Myocyte (in vitro differentiated cells): Measurements from ENCODE around the gene MCM9. TPM values are rescaled to one million over a fixed set of nuclear protein-coding genes. Genes with fewer than 3 reads are reported as not detected.
A peak's percentile ranks its signal among the peaks of the same experiment; 100 is the strongest.

Source experiments
- DNase-seq: peaks from one replicate; pipeline ENCODE4 v3.0.0-alpha.2; 2012; ENCODE audit warnings: low read depth
- total RNA-seq: library from RNA; depleted of rRNA; stranded (reverse); fragments of >200 nt; gene quantifications from 2 replicates; pipeline ENCODE4 v1.2.3, GENCODE V29; 2014

MCM9 gene
- total RNA-seq, 1 donor from 2014 or later: 11.5 TPM

DNA sequence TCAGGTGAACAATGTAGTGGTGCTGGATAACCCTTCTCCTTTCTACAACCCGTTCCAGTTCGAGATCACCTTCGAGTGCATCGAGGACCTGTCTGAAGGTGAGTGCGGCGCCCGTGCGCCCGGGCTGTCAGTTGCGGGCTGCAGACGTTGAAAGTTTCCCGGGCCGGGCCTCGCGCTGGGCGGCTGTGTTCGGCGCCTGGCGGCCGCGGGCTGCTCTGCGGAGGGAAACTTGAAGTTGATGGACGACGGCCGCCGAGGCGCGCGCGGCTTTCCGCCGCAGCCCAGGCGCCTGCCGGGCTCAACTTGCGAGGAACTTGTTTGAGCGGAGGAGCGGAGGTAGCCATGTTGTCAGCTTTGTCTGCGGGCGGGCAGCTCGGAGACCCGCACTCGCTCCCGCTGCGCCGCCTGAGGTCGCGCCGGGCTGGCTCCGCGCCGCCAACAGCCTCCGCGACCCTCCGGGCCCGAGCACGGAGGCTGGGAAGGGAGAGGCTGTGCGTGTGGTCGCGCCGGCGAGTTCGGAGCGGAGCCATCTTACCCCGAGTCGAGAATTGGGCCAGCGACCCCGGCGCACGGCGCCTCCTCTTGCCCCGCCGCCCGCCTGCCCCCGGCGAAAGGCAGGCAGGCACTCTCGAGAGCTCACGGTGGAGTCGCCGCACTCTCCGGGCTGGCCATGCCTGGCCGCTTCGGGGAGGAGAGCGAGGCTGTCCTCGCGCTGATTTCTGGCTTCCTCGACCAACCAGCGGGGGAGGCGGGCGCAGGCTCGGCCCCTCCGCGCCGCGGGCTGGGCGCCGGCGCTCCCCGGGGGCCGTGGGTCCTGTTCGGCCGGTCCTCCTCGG, 40.3 kb downstream of the MCM9 start:
- DNase-seq: peak; percentile 83

DNA sequence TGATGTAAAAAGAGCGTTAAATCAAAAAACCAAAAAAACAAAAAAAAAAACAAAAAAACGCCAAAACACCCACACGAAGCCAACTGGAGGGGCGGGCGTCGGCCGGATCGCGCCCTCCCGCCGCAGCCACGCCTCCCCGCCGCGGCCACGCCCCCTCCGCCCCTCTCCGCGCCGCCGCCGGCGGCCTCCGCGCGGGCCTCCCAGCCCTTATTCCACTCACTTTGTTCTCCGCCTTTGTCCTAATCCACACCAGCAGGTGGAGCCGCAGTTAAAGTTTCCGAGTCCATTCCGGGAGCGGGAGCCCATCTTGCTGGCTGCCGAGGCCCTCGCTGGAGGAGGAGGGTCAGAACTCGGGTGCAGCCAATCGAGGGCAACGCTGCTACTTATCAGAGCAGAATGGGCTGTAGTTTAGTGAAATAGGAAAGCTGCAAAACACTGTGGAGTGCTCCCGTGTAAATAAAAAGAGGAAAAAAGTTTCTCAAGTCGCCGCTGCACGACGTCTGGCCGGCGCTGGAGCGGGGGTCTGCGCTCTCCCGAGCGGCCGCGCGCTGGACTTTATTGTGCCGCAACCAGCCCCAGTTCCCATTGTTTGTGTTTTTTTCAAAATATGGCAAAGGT, 41.0 kb downstream of the MCM9 start, which contains the start of gene ASF1A:
ASF1A (plus strand) TSS at position 346 of the 618 bp plus-strand sequence; CDS start at position 608, 262 bp downstream.
- DNase-seq: peak; percentile 99

DNA sequence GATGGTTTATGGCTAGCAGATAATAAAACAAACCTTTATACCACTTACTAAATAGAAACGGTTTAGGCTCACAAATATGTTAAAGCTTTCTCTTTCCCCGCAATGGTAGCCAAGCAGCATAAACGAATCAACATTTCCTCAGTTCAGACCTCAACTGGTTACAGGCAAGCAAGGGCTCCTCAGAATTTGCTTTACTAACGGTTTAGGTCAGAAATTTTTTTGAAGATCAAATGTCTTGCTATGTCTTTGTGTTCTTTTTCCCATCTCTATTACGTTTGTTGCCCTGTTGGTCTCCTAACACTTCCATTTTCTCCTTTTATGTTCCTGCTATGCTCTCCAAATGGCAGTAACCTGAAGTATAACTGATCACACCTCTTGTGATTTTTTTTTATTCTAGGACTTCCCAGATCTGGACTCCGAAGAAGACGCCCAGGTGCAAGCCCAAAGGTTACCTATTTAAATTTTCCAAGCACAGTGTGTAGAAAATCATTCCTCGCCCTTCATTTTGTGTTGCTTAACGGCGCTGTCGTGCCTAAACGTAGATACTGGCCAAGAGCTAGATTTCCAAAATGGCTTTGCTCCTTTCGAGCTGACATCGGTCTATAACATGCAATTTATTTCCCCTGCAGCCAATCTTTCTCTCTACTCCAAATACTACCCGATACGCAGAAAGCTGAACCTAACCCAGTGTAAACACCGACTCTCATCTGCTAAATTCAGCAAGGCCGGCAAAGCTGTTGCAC, 41.7 kb downstream of the MCM9 start:
- peak; percentile 77 for DNase-seq

DNA sequence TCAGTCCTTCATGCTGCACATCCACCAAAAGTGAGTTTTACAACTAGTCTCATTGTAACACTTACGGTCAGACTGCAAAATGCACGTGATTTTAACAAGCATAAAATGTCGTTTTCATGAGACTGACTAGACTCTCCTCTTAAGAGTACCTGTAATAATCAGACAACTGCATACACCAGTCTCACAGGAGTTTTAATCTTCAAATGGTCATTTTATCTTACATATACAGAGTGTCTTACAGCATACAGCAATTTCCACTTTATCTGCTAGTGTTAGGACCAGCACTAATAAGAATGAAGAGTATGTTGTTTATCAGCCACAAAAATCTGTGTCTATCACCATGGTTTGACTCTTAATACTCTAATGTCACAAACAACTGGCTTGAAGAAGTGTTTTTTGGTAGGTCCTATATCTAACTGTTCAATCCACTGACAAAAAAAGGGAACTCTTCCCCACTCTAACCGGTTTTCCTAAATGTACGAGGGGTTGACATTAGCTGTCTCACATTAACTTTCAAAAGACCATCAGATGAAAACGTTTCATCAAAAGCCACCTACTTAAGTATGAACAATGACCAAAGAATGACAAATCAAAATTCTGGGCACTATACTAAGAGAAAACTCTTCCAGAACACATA, 42.5 kb downstream of the MCM9 start:
- peak; percentile 35 for DNase-seq

DNA sequence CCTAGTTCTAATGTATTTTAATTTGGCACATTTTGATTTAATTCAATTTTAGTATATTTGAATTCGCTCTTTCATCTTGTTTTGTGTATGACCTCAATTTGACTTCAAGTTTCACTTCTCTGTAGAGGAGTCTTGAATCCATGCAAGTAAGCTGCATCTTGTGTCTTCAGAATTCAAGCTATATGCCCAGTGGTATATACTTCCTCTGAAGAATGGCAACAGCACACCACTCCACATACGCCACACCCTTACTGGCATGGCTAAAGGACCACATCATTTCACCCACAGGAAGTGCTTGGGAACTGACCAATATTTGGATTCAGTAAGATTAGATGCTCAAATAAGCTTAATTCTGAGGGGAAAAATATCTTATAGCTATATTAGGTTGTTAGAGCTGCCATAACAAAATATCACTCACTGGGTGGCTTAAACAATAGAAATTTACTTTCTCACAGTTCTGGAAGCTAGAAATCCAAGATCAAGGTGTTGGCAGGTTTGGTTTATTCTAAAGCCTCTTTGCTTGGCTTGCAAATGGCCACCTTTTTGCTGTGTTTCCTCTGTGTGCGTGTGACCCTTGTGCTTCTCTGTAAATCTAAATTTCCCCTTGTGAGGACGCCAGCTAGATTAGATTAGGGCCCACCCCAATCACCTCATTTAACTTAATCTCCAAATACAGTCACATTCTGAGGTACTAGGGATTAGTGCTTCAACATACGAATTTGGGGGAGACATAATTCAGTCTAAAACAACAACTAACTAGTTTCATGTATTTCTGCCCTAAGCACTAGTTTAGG, 43.8 kb downstream of the MCM9 start:
- peak; percentile 9 for DNase-seq

DNA sequence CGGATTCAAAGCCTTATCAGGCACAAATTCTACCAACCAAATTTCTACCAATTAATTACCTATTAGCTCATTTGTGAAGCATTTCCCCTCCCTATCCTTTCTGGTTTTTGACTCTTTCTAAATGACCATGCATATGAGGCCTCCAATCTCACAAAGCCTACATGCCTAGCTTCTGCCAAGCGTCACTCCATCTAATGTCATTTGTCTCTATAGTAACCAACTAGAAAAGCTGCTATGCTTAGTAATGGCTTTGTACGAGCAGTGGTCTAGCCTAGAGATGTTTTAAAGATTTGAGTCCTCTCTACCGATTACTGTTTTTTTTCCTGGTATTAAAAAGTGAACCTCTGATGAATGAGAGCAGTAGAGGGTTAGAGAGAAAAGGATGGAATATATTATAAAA, 45.8 kb downstream of the MCM9 start:
- DNase-seq: no peak

DNA sequence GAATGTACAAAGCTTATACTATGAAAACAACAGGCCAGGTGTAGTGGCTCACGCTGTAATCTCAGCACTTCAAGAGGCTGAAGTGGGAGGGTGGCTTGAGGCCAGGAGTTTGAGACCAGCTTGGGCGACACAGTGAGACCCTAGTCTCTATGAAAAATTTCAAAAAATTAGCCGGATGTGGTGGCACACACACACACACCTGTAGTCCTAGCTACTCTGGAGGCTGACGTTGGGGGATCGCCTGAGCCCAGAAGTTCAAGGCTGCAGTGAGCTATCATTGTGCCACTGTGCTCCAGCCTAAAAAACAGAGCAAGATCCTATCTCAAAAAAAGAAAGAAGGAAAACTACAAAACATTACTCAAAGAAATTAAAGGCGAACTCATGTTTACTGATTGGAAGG, 48.3 kb downstream of the MCM9 start:
- no peak for DNase-seq

DNA sequence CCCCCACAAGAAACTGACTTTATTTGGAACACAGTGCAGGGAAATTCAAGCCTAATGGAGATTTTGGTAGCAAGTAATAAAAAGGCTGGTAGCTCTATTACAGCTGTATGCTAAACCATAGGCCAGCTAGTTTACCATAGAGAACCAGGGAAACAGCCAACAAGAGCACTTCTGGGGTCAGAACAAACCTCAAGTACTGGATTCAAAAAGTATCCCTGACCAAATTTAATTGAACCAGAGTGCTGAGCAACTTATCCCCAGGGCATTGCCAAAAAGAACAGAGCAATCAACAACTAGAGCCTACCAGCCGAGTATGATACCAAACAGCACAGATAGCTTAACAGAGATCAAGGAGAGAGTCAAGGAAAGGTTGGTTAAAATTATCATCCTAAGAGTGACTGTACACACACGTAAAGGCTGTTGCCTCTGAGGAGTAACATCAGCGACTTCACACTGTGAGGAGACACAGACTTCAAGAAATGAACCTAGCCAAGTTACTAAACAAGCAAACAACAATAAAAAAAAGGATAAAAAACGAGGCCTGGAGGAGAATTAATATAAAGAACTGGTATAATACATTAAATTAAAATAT, 52.5 kb downstream of the MCM9 start:
- no peak for DNase-seq

DNA sequence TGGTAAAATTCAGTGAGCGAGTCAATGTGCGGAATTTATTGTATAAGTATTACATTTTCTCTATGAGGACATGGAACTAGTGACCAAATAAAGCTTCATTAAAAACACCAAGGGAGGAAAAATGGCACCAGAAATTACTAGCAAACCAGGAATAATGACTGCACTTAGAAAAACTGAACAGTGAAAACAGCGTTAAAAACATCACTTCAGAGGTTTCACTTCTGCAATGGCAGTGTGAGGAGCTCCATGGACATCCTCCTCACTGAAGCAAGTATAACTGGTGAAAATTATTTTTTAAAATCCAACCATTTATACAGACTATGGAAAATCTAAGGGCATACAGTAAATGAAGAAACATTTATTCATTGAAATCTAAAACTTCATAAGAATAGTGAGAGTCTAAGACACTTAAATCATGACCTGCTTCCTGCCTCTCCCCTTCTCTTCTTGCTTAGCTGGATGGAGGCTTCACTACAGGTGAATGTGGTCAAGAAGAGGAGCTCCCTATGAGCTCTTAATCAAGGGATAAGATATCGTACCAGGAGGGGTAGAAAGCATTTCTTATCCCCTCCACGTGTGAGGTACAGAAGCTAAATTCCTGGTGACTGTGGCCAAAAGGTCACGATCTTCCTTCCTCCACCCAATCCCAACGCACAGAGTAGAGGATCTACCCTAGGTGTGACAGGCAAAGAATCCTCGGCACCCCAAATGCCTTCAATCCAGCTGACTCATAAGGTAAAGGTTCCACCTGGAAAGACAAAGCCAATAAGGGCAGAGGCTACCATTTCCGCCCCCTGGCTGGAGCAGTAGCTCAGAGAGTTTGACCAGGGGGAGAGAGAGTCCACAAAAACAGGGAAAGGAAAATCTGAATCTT, 53.3 kb downstream of the MCM9 start:
- no peak for DNase-seq

DNA sequence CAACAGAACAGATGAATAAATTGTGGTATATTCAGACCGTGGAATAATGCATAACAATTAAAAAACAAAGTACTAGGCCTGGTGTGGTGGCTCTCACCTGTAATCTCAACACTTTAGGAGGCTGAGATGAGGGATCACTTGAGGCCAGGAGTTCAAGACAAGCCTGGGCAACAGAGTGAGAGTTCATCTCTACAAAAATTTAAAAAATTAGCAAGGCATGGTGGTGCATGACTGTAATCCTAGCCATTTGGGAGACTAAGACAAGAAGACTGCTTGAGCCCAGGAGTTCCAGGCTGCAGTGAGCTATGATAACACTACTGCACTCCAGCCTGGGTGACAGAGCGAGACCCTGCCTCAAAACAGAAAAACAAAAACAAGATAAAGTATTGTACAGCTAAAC, 57.2 kb downstream of the MCM9 start:
- no peak for DNase-seq

DNA sequence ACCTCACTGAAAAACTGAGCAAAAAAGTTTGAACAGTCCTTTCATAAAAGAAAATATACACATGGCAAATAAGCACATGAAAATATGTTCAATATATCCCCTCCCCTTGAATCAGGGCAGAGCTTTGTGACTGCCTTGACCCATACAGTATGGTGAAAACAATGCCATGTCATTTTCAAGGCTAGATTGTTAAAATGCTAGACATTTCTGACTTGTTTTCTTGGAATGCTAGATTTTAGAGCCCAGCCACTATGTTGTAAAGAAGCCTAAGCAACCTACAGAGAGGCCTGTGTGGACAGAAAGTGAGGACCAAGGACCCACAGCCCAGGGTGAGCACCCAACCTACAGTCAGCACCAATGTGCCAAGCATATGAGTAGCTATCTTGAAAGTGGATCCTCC, 58.1 kb downstream of the MCM9 start:
- peak; percentile 16 for DNase-seq

DNA sequence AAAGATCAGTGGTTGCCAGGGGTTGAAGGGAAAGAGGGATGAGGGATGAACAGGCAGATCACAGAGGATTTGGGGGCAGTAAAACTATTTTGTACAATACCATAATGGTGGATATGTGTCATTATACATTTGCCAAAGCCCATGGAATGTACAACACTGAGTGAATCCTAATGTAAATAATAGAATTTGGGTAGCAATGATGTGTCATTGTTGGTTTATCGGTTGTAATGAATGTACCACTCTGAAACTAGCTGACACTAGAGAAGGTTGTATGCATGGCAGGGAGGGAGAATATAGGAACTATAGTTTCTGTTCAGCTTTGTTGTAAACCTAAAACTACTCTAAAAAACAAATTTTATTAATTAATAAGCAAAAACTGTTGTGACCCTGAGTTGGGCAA, 58.8 kb downstream of the MCM9 start:
- DNase-seq: no peak

DNA sequence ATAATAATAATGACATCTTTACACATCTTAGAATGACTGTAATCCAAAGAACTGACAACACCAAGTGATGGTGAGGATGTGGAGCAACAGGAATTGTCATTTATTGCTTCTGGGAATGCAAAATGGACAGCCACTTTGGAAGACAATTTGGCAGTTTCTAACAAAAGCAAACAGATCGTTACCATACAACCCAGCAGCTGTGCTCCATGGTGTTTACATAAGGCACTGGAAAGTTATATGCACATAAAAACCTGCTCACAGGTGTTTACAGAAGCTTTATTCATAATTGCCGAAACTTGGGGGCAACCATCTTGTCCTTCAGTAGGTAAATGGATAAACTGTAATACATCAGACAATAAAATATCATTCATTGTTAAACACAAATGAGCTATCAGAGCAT, 59.3 kb downstream of the MCM9 start:
- DNase-seq: no peak

DNA sequence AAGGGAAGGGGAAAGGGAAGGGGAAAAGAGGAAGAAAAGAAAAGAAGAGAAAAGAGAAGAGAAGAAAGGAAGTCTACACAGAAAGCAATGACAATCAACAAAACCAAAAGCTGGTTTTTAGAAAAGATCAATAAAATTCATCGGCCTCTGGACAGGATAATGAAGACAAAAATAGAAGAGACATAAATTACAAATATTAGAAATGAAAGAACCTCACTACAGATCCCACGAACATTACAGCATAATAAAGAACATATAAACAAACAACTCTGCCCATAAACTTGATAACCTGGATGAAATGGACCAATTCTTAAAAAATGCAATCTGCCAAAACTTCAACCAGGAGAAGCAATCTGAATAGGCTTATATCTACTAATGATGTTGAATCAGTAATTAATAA, 61.7 kb downstream of the MCM9 start:
- no peak for DNase-seq

DNA sequence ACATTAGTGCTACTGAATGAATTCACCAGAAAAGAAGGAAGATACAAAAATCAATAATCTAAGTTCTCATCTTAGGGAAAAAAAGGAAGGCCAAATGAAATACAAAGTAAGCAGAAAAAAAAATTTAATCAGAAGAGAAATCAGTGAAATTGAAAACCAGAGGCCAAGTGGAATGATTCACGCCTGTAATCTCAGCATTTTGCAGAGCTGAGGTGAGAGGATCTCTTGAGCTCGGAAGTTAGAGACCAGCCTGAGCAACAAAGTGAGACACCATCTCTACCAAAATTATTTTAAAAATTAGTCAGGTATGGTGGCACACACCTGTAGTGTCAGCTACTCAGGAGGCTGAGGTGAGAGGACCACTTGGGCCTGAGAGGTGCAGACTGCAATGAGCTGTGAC, 62.2 kb downstream of the MCM9 start:
- DNase-seq: no peak

DNA sequence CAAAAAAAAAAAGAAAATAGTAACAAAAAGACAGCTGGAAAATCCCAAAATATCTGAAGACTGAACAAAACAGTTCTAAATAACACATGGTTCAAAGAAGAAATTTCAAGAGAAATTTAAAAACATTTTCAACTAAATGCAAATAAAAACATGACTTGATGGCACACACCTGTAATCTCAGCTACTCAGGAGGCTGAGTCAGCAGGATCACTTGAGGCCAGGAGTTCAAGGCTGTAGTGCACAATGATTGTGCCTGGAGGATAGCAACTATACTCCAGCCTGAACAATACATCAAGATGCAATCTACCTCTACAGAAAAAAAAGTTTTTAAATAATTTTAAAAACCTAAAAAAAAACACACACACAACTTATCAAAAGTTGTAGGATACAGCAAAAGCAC, 62.6 kb downstream of the MCM9 start:
- no peak for DNase-seq

DNA sequence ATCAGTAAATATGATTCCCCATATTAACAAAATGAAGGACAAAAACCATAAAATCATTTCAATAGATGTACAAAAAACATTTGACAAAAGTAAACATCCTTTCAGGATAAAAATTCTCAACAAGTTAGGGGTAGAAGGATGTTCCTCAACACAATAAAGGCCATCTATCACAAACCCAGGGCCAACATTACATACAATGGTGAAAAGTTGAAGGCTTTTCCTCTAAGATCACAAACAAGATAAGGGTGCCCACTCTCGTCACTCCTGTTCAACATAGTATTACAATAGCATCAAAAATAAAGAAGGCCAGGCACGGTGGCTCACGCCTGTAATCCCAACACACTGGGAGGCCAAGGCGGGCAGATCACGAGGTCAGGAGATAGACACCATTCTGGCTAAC, 63.6 kb downstream of the MCM9 start:
- no peak for DNase-seq

DNA sequence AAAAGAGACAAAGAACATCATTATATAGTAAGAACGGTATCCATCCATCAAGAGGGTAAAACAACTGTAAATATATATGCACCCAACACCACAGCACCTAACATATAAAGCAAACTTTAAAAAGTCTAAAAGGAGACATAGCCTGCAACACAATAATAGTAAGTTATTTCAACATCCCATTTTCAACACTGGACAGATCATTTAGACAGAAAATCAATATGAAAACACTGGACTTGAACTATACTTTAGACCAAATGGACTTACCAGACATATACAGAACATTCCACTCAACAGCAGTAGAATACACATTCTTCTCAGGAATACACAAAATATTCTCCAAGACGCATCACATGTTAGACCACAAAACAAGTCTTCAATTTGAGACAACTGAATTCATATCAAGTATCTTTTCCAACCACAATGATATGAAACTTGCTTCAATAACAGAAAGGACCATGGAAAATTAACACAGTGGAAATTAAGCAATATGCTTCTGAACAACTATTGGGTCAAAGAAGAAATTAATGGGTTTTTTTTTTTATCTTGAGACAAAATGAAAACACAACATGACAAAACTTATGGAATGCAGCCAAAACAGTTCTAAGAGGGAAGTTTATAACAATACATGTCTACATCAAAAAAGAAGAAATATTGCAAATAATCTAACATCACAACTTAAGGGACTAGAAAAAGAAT, 64.9 kb downstream of the MCM9 start:
- peak; percentile 31 for DNase-seq

DNA sequence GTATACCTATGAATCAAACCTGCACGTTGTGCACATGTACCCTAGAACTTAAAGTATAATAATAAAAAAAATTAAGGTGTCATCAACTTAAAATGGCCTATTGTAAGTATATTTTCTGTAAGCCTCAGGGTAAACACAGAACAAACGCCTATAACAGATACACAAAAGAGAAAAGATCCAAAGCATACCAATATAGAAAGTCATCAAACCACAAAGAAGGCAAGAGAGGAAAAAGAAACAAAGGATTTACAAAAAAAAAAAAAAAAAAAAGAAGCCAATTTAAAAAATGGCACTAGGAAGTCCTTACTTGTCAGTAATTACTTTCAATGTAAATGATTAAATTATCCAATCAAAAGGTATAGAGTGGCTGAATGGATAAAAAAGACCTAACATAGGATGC, 65.6 kb downstream of the MCM9 start:
- DNase-seq: peak; percentile 13
